Transverse colon (tissue), 4 donors: Measurements from ENCODE around the gene SCRT2. TPM values are rescaled to one million over a fixed set of nuclear protein-coding genes. Genes with fewer than 3 reads are reported as not detected.

Source experiments
- DNase-seq: peaks from one replicate; pipeline ENCODE4 v3.0.0-alpha.2; 2019
- H3K27ac ChIP-seq, 4 donors: fragments of 200-600 bp; sonication (generic); 2 replicates each; pipeline ENCODE4 v1.5.1; 2016 to 2018; ENCODE audit warnings: inconsistent platforms in 4 of 4
- H3K27me3 ChIP-seq: fragments of 200-600 bp; sonication (generic); 2 replicates; pipeline ENCODE4 v1.5.1; 2017; ENCODE audit warnings: inconsistent platforms
- H3K36me3 ChIP-seq, 4 donors: fragments of 200-600 bp; sonication (generic); 2 replicates each; pipeline ENCODE4 v1.5.1; 2017 to 2019; ENCODE audit warnings: inconsistent platforms in 4 of 4
- H3K4me1 ChIP-seq, 4 donors: fragments of 200-600 bp; sonication (generic); 2 replicates each; pipeline ENCODE4 v1.5.1; 2017 to 2020; ENCODE audit warnings: inconsistent platforms in 4 of 4
- H3K4me3 ChIP-seq, 4 donors: fragments of 200-600 bp; sonication (generic); 1 replicate in 1 of 4; 2 replicates in 3 of 4; pipeline versions ENCODE4 v1.5.1 to v1.6.1; 2017 to 2019; ENCODE audit warnings: inconsistent platforms in 4 of 4
- H3K9me3 ChIP-seq, 2 donors: fragments of 200-600 bp; sonication (generic); 2 replicates each; pipeline ENCODE4 v1.5.1; 2017 to 2019; ENCODE audit warnings: inconsistent platforms in 2 of 2
- EP300 ChIP-seq: sonication (generic); formaldehyde crosslinking; IDR thresholded peaks from one replicate; pipeline ENCODE4 v1.6.1; 2017; ENCODE audit warnings: antibody characterized with exemption, low read depth
- POLR2A ChIP-seq: fragments of 450-650 bp; IDR thresholded peaks from one replicate; pipeline ENCODE4 v1.6.1; 2016; ENCODE audit warnings: antibody characterized with exemption, mild to moderate bottlenecking, moderate library complexity
- POLR2AphosphoS5 ChIP-seq, 3 donors: sonication (generic); formaldehyde crosslinking; IDR thresholded peaks; one replicate each; pipeline ENCODE4 v1.6.1; 2016; ENCODE audit warnings: antibody characterized with exemption in 3 of 3
- WGBS, 2 donors: methylation state at CpG; one replicate each; pipeline ENCODE4 v1.1.5; 2018; ENCODE audit warnings: low coverage in 1 of 2; 5-methylcytosine and 5-hydroxymethylcytosine counted together
- in situ Hi-C, 4 donors: fragments of 200-750 bp; cut with MboI; loops; one replicate each; pipeline versions ENCODE4 v1.15.0 to v1.15.1; 2017; ENCODE audit warnings: low sequenced_read_pairs in 3 of 4, low pct_ligation_motif_present in 1 of 4, low pct_unique_long_range_greater_than_20kb in 1 of 4
- intact Hi-C: fragments of 100-400 bp; cut with DNase I; formaldehyde crosslinking; loops from one replicate; pipeline ENCODE4 v1.15.1; 2023; ENCODE audit warnings: low total_unique reads
- total RNA-seq, 4 donors: library from RNA; depleted of rRNA; stranded (reverse); fragments of >200 nt; gene quantifications; one replicate each; pipeline ENCODE4 v1.1.0, GENCODE V29; 2016
- TF ChIP-seq, protein P1 (sequence below), 5 experiments: fragments of 200-600 bp in 3 of 5; fragments of 450-650 bp in 2 of 5; sonication (generic) in 3 of 5; IDR thresholded peaks; 1 replicate in 2 of 5; 2 replicates in 3 of 5; pipeline ENCODE4 v1.5.1; 2016 to 2017; ENCODE audit warnings: antibody characterized with exemption in 5 of 5, inconsistent platforms in 3 of 5, mild to moderate bottlenecking in 2 of 5, moderate library complexity in 1 of 5

The SCRT2 gene
- total RNA-seq, 4 donors from 2014 or later: not detected

DNA sequence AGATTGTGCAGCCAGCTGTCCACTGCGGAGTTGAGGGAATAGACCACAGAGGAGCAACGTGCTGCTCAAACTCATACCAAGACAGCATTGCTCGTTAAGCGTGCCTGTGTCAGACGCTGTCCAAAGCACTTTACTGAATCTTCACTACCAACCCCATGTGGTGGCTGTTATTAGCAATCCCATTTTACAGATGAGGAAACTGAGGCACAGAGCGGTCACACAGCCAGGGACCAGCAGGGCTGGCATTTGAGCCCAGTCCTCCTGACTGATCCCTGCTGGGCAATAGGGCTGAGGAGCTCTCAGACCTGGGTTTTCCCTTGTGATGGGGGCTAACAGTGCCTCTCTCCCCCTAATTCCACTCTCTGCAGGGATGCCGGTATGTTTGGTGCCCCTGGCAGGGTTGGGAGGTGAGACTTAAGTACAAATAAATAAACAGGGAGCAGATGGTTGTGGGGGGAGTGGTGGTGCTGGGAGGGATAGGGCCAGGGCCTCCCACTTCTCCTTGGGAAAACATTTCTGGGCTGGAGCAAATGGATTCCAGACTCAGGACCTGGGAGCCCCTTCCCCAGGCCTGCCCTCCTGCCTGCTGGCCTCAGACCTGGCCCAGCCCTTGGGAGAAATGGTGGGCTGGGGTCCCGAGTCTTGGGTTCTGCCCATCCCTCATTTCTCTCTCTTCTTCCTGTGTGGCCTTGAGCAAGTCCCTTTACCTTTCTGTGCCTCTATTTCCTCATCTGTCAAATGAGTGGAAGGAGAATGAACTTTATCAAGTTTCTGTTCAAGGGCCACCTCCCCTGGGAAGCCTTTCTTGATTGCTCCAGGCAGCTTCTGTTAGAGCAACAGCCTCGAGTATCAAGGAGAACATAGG lies 40.3 kb downstream of the SCRT2 start:
- Histone ChIP-seq H3K27me3 (no peaks in the 10 kb centered on the region), H3K27ac (no peak overlapping the region), H3K4me1 (no peaks in the 10 kb centered on the region), H3K9me3 (no peaks in the 10 kb centered on the region), H3K4me3 (no peak overlapping the region), H3K36me3 (no peaks in the 10 kb centered on the region)
- TF ChIP-seq EP300: no peak
- no peak for TF ChIP-seq POLR2A
- TF ChIP-seq POLR2AphosphoS5 (IDR thresholded peaks at IDR 0.05): no peak
- TF ChIP-seq, protein P1, sequence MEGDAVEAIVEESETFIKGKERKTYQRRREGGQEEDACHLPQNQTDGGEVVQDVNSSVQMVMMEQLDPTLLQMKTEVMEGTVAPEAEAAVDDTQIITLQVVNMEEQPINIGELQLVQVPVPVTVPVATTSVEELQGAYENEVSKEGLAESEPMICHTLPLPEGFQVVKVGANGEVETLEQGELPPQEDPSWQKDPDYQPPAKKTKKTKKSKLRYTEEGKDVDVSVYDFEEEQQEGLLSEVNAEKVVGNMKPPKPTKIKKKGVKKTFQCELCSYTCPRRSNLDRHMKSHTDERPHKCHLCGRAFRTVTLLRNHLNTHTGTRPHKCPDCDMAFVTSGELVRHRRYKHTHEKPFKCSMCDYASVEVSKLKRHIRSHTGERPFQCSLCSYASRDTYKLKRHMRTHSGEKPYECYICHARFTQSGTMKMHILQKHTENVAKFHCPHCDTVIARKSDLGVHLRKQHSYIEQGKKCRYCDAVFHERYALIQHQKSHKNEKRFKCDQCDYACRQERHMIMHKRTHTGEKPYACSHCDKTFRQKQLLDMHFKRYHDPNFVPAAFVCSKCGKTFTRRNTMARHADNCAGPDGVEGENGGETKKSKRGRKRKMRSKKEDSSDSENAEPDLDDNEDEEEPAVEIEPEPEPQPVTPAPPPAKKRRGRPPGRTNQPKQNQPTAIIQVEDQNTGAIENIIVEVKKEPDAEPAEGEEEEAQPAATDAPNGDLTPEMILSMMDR (IDR thresholded peaks at IDR 0.05): no peak
- intact Hi-C loops (no loop called here), in situ Hi-C loops (no loop called here)
- no peak for DNase-seq
- WGBS, 2 donors: 70 to 83% methylated on average over 2 to 9 of the region's 9 CpGs

DNA sequence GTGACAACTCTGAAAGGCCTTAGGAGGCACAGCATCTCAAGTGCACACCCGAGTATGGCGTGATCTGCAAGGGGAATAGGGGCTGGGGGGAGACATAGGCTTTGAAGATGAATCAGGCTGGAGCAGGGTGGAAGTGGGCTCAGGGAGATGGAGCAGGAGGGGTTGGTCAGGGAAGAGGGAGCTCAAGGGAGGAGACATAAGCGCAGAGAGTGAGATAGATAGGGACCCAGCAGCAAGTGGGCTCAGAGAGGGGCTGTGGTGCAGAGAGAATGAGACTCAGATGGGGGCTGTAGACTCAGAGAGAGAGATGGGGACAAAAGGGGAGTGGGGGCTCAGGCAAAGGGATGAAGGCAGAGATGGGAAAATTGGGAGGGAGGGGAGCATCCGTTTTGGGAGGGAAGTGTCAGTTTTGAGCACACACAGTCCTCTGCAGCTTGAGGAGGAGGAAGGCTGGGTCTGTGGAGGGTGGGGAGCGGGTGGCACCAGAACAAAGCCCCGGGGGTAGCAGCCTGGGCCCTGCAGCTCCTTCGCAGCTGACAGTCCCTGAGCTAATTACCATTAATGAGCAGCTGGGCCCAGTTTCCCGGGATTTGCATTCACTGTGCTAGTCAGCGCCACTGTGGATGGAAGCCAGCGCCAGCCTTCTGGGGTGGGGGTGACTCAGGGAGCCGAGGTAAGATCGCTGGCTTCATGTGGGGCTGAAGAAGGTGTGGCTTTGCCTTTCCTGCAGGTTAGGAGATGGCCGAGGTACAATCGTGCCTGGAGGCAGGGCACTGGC lies 41.3 kb downstream of the SCRT2 start:
- Histone ChIP-seq H3K4me3 (no peak overlapping the region), H3K27ac (no peak overlapping the region), H3K9me3 (no peaks in the 10 kb centered on the region), H3K27me3 (peaks cover 8% of the 10 kb centered on the region), H3K4me1 (no peaks in the 10 kb centered on the region), H3K36me3 (no peaks in the 10 kb centered on the region)
- 56 to 65% methylated on average over 8 to 14 of the region's 14 CpGs for WGBS, 2 donors
- in situ Hi-C loops (no loop called here), intact Hi-C loops (no loop called here)
- TF ChIP-seq POLR2A (no peak), POLR2AphosphoS5 (IDR thresholded peaks at IDR 0.05) (no peak), EP300 (no peak)
- TF ChIP-seq, protein P1 (IDR thresholded peaks at IDR 0.05): no peak
- no peak for DNase-seq

DNA sequence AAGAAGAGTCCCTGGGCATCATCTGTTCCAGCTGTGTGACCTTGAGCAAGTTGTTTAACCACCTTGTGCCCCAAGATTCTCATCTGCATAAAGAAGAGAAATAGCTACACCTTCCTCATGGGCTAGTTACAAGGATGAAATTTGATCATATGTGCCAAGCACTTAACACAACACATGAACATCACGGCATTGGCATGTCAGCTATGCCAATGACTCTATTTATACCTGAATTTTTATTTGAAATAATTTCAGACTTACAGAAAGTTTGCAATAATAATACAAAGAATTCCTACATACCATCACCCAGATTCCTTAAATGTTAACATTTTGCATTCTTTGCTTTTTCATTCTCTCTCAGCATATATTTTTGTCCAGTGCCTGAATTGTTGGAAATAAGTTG lies 44.5 kb downstream of the SCRT2 start:
- in situ Hi-C loops (no loop called here), intact Hi-C loops (no loop called here)
- no peaks in the 10 kb centered on the region for H3K36me3 ChIP-seq
- peaks cover 8% of the 10 kb centered on the region for H3K27me3 ChIP-seq
- H3K27ac ChIP-seq: no peak overlapping the region
- H3K9me3 ChIP-seq: no peaks in the 10 kb centered on the region
- 42 to 45% methylated on average over 1 of the region's 1 CpG for WGBS, 2 donors
- TF ChIP-seq EP300 (no peak), POLR2AphosphoS5 (IDR thresholded peaks at IDR 0.05) (no peak), POLR2A (no peak)
- TF ChIP-seq, protein P1 (IDR thresholded peaks at IDR 0.05): no peak
- no peak overlapping the region for H3K4me3 ChIP-seq
- DNase-seq: no peak
- H3K4me1 ChIP-seq: no peaks in the 10 kb centered on the region

DNA sequence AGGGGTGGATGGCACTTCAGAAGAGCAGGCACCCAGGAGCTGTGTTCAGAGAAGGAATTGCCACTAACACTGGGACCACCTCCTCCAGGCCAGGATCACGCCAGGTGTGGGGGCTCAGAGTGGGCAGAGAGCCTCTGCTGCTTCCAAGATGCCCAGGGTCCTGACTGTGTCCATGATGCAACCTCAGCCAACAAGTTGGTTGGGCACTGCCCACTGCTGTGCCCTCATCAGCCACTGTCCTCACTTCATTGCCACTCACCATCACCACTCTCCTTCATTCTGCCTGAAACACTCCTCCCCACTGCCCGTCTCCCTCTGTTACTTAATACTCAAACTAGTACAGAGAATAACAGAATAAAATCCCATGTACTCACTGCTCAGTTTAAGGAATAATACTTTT lies 49.0 kb downstream of the SCRT2 start:
- H3K9me3 ChIP-seq: no peaks in the 10 kb centered on the region
- no peak overlapping the region for H3K4me3 ChIP-seq
- H3K4me1 ChIP-seq: no peaks in the 10 kb centered on the region
- peaks cover 16% of the 10 kb centered on the region for H3K27me3 ChIP-seq
- H3K36me3 ChIP-seq: no peaks in the 10 kb centered on the region
- TF ChIP-seq POLR2AphosphoS5 (IDR thresholded peaks at IDR 0.05): no peak
- TF ChIP-seq, protein P1 (IDR thresholded peaks at IDR 0.05): no peak
- no peak for TF ChIP-seq EP300
- TF ChIP-seq POLR2A: no peak
- WGBS, 2 donors: 69% methylated on average over 2 of the region's 2 CpGs; no CpG with 5 or more reads in 1 of the 2 donors
- intact Hi-C loops: no loop called here
- DNase-seq: no peak
- in situ Hi-C loops: no loop called here
- H3K27ac ChIP-seq: no peak overlapping the region
